Measurements from ENCODE around the gene ARSJ.
A peak's percentile ranks its signal among the peaks of the same experiment; 100 is the strongest.
"Not testable (repeated sequence)": the region's sequence is repeated elsewhere in the genome, so short reads cannot be mapped to it uniquely, and the experiment has no call there.

The ARSJ gene

GRCh38 chr4:113957956-113958355 lies 21.5 kb downstream of the ARSJ start:
- DNase-seq (ENCODE audit: low read depth in 2 of 2), result no peak

DNA sequence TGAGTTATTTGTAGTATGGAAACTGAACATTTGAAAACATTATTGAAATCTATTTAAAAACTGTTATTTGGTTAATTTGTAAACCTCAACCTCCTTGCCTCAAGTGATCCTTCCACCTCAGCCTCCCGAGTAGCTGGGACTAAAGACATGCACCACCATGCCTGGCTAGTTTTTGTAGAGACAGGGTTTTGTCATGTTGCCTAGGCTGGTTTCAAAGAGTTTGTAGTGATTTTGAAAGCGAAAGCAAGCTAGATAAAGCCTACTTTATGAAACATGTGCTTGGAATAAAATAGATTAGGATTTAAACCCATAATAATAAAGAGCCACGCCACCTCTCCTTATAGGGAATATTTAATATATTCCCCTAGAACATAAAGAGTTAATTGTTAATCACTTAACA lies 23.5 kb downstream of the ARSJ start:
- DNase-seq (ENCODE audit: low read depth in 2 of 2), result no peak

DNA sequence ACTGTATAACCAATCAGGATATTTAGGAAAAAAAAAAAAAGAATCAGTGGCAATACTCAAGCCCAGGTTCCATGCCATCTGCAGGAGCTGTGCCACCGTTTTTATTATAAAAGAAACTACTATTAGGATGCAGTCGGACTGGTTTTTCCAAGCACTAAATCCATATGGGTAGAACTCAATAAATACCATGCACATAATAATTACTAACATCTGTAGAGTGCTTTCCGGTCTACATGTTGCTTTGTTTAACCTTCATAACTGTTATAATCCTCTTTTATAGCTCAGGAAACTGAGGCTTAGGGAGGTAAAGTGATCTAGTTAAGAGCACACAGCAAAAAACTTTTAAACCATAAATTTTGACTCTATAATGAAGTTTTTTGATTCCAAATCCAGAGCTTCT lies 24.0 kb downstream of the ARSJ start:
- DNase-seq (ENCODE audit: low read depth in 2 of 2), result no peak

DNA sequence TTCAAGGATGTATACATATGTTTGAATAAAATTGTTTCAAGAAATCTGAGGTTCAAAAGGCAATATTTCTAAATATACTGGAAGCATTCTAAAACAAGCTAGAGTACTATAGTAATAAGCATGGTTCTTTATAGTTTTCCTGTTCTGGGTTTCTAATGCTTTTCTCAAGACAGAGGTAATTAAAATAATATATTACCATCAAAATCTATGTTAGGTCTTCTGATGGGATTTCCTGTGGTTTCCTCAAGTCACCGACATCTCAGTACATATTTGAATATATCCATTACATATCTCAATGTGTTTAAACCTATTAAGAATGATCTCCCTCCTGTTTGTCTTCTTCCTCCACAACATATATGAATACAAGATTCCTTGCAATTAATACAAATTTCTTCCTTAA lies 25.6 kb downstream of the ARSJ start:
- no peak for DNase-seq (ENCODE audit: low read depth in 2 of 2)

GRCh38 chr4:113952452-113953029 lies 26.9 kb downstream of the ARSJ start:
- DNase-seq (ENCODE audit: low read depth in 2 of 2), result no peak

DNA sequence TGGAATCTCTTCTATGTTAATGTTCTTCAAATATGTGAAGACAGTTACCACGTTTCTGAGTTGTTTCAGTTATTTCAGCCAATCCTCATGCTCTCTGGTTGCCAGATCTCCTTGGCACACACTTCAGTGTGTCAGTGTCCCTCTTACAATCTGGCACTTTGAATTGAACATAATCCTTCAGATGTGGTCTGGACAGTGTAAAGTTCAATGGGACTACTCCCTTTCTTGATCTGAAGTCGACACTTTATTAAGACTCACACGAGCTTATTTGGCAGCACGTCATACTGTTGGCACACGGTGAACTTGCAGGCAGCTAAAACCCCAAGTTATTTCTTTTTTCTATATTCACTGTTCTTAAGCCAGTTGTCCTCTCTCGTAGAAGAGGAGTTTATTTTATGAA lies 28.2 kb downstream of the ARSJ start:
- no peak for DNase-seq (ENCODE audit: low read depth in 2 of 2)

- DNase-seq (ENCODE audit: low read depth in 2 of 2), result no peak
Measured at GRCh38 chr4:113950207-113950606, 29.2 kb downstream of the ARSJ start.

GRCh38 chr4:113947484-113947883 lies 32.0 kb downstream of the ARSJ start:
- DNase-seq (ENCODE audit: low read depth in 2 of 2), result no peak

DNA sequence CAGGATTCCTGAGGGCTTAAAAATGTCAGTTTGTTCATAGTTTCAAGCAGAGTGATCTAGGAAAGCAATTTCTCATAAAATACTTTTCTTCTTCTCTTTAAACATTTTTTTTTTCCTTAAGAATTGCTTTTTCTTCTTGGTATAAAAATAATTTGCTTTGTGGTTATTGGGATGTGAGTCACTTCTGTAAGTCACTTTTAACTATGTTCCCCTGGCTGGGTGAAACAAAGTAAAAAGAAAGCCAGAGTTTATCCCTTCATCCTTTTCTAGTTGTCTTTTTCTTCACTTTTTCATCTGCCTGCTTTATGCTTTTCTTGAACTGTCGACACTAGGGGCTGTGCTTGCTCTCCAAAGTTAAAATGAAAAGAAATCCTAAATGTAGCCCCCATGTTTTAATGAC lies 33.5 kb downstream of the ARSJ start:
- no peak for DNase-seq (ENCODE audit: low read depth in 2 of 2)

- DNase-seq (ENCODE audit: low read depth in 2 of 2), result no peak
Measured at GRCh38 chr4:113943863-113944262, 35.6 kb downstream of the ARSJ start.

GRCh38 chr4:113943085-113943484 lies 36.4 kb downstream of the ARSJ start:
- no peak for DNase-seq (ENCODE audit: low read depth in 2 of 2)

DNA sequence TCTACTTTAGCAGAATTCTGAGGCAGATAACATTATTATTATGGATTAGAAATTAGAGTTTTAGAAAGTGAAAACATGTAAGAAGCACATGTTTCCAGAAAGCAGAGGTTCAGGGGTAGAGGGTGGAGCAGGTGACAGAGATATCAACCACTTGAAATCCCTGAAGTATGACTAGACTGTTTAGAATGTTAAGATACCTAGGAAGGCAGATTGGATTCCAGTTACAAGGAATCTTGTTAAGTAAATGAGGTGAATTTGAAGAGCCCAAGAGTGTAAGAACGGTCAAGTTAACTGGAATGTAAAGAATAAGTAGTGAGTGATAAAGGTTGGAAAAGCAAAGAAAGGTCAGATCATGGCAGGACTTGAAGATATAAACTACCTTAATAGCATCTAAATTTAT lies 37.6 kb downstream of the ARSJ start:
- DNase-seq (ENCODE audit: low read depth in 2 of 2), result no peak

DNA sequence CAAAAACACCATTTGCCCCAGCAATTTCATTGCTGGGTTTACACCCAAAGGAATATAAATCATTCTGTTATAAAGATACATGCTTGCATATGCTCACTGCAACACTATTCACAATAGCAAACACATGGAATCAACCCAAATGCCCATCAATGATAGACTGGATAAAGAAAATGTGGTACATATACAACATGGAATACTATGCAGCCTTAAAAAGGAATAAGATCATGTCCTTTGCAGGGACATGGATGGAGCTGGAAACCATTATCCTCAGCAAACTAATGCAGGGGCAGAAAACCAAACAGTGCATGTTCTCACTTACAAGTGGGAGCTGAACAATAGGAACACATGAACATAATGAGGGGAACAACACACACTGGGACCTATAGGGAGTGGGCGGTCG lies 39.3 kb downstream of the ARSJ start:
- not testable (repeated sequence) for DNase-seq (ENCODE audit: low read depth in 2 of 2)

GRCh38 chr4:113935190-113935589 lies 44.3 kb downstream of the ARSJ start:
- no peak for DNase-seq (ENCODE audit: low read depth in 2 of 2)

DNA sequence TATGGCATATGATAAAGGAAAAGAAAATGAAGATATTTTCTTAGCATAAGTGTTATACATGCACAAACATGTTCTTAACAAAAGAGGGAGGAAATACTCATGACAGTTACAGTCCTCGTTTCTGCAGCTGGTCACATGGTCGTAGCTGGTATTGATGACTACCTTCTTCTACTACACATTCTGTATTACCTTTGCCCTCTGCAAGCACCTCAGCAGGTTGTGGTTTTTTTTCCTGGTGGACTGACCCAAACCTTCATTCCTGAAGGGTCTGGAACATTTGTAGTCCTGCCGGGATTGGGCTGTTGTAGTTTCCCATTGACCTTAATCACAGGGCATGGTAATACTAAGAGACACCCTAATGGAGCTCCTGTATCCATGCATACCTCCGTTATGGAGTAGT lies 54.7 kb downstream of the ARSJ start:
- DNase-seq (ENCODE audit: low read depth in 2 of 2), result not testable (repeated sequence)

DNA sequence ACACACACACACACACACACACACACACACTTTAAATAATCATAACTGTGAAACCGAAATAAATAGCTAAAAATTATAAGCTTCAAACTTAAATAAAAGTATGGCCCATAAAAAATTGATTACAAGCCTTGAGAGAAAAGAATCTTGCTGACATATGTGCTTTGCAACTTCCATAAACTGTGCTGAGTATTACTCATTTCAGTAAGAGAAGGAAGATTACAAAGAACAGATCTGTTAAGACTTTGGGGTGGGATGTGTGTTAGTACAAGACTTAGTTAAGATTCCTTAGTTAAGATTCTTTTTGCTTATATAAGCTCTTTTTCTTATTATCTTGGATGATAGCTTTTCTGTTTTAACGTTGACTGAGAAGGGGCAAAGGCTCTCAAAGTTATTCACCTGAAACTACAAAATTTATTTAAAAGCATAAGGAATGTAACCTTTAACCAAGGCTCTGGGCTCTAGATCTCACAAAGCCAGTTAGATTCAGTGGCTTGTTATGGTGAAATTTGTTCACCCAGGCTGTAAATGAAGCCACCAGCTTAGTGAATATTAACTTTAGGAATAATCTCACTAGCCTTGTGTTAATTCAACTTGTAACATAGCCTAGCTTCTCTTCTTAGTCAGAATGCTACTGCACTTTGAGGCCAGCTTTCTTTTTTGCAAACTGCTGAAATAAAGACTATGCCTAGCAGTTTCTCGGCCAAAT lies 58.2 kb downstream of the ARSJ start:
- DNase-seq (ENCODE audit: low read depth in 2 of 2), result no peak

DNA sequence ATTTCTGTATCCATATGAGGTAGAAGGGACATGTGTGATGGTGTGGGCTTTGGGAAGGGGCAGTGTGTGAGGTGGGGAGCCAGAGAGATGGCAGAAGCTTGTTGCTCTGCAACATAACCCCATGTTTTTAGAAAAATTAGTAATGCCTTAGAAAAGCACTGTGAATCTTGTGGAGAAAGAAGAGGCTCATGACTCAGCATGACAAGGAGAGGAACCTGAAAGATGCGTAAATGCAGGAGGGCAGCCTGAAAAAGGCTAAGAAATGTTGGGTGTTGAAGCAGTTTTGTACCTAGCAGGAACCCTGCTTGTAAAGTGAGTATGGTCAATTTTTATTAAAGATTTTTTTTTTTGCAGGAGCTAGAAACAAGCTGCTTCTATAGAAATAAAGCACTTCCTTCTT lies 59.8 kb downstream of the ARSJ start:
- no peak for DNase-seq (ENCODE audit: low read depth in 2 of 2)

DNA sequence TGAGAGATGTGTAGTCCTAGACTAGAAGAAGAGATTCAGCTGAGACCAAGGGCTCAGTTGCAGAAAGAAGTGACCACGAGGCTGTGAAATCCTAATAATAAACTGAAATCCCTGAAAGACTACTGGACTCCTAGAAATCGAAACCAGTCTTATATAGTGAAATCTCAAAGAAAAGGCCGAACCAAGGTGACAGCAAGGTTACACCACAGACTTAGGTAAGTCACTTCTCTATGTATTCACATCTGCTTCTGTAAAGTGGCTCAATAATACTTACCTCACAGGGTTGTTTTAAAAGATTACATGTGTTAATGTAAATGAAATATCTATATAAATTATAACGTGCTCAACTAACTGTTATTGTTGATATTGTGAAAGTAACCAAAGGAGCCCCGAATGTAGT lies 60.3 kb downstream of the ARSJ start:
- no peak for DNase-seq (ENCODE audit: low read depth in 2 of 2)

DNA sequence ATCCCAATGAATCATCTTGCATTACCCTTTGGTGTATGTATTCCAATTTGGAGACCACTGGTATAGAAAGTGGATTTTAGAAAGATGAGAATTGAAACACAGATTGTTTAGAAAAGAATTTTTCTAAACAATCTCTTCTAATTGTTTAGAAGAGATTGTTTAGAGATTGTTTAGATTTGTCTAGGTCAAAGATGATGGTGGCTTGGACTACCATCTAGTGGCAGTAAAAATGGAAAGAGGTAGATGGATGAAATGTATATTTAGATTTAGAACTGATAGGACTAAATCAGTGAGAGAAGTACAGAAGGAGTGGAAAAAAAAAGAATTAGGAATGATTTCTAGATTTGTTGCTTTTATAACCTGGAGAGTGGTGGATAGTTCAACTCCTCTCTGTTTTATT lies 70.6 kb downstream of the ARSJ start:
- DNase-seq (ENCODE audit: low read depth in 2 of 2), result no peak

DNA sequence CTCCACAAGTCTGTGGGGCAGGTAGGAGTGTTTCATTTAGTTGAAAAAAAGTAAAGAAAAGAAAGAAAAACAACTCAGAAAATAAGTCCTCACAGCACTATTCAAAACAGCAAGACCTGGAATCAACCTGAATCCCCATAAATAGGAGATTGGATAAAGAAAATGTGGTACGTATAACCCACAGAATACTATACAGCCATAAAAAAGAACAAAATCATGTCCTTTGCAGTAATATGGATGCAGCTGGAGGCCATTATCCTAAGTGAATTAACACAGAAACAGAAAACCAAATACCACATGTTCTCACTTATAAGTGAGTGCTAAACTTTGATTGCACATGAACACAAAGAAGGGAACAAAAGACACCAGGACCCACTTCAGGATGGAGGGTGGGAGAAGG lies 71.9 kb downstream of the ARSJ start:
- no peak for DNase-seq (ENCODE audit: low read depth in 2 of 2)

DNA sequence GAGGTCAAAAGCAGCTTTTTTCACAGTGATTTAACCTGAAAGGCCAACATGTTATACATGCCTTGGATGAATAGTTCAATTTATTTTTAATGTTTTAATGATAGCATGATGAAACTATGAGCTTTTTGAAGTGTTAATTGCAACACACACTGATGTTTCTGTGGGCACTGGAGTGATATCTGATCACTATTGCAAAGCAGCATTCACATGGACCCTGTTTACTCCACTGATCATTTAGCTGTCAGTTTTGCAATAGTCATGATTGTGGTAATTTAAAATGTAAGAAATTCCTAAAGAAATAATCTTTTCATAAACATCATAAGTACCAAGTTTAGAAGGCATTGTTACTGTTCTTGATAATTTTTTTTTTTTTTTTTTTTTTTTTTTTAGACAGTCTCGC lies 74.1 kb downstream of the ARSJ start:
- DNase-seq (ENCODE audit: low read depth in 2 of 2), result no peak

DNA sequence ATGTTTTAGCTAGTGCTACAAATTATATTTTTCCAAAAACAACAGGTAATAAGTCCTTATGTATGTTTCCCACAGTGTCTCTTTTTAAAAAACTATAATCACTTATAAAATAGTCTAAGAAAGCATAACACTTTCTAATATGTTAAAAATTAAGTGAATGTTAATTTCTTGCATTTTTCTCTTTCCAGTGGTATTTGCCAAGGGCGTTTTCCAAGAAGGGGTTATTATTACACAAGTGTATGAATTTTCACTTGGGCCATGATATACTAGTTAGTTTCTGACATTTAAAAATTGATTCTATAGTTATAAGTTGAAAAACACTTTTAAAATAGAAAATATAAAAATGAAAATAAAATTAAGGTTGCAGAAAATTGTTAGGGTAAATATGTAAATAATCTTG lies 74.6 kb downstream of the ARSJ start:
- DNase-seq (ENCODE audit: low read depth in 2 of 2), result no peak

- peak; percentile 18 to 44 for DNase-seq (ENCODE audit: low read depth in 2 of 2)
Measured at GRCh38 chr4:113901994-113902787, 77.3 kb downstream of the ARSJ start.

Data from stimulated activated CD8-positive, alpha-beta memory T cell treated with anti-CD3 and anti-CD28 coated beads, Interleukin-15, amount 100 ng/mL, for 48 hours (primary cell).